Dedifferentiated amniotic fluid mesenchymal stem cell (primary cell): ENCODE measurements around the gene RNASEL.
A peak's percentile ranks its signal among the peaks of the same experiment; 100 is the strongest.
"Not testable (repeated sequence)": the region's sequence is repeated elsewhere in the genome, so short reads cannot be mapped to it uniquely, and the experiment has no call there.

Experiments
- DNase-seq: peaks from one replicate; pipeline ENCODE4 v3.0.0-alpha.2; 2016; ENCODE audit errors: extremely low spot score

Gene RNASEL, protein sequence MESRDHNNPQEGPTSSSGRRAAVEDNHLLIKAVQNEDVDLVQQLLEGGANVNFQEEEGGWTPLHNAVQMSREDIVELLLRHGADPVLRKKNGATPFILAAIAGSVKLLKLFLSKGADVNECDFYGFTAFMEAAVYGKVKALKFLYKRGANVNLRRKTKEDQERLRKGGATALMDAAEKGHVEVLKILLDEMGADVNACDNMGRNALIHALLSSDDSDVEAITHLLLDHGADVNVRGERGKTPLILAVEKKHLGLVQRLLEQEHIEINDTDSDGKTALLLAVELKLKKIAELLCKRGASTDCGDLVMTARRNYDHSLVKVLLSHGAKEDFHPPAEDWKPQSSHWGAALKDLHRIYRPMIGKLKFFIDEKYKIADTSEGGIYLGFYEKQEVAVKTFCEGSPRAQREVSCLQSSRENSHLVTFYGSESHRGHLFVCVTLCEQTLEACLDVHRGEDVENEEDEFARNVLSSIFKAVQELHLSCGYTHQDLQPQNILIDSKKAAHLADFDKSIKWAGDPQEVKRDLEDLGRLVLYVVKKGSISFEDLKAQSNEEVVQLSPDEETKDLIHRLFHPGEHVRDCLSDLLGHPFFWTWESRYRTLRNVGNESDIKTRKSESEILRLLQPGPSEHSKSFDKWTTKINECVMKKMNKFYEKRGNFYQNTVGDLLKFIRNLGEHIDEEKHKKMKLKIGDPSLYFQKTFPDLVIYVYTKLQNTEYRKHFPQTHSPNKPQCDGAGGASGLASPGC

DNA sequence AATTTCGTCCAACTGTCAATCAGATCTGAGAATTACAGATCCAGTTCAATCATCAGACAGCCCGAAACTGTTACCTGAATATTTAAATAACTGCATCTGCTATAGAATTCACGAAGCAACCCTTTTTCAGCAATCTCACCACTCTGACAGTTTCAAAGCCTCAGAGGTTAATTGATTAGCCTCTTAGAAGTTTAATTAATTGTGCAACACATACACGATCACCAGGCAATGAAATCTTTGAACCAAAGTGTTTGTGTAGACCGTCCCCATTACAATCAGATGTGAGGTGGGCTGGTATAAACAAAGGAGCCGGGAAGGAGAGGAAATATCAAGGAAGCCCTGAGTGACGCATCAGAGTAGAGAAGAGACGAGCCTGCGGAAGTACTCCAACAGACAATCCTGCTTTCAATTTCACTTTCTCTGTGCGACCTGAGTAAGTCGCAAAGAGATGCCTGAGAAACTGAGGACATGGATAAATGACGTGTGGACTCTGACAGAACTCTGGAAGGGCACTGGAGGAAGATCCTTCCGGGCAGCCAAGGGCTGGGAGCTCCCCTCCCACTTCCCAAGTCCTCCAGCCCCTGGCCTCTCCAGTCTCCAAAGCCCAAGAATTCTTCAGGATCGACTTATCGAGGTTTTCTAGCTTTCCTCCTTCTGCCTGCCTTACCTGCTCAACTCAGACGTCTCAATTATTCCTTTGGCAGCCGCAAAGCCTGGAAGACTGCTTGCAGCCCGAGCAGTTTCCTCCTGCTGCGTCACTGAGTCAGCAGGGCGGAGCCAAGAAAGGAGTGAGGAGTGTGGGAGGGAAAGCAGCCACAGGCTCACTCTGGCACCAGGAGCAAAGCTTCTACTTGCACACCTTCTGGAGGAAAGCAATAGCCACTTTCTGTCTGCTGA, at the start of gene RNASEL:
Gene RNASEL, minus strand, starts transcription at position 757 of the 897 bp plus-strand sequence. CDS start 2,450 bp downstream, outside the sequence.
- peak; percentile 71 for DNase-seq

DNA sequence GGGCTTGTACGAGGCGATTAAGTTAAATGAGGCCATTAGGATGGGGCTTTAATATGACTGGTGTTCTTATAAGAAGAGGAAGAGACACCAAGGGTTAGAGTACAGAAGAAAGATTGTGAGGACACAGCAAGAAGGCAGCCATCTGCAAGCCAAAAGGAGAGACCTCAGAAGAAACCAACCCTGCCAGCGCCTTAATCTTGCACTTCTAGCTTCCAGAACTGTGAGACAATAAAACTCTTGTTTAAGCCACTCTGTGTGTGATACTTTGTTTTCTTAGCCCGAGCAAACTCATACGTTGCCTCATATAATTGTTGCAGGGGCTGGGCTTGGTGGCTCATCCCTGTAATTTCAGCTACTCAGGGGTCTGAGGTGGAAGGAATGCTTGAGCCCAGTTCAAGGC, 48.7 kb upstream of the RNASEL start:
- DNase-seq, result no peak

DNA sequence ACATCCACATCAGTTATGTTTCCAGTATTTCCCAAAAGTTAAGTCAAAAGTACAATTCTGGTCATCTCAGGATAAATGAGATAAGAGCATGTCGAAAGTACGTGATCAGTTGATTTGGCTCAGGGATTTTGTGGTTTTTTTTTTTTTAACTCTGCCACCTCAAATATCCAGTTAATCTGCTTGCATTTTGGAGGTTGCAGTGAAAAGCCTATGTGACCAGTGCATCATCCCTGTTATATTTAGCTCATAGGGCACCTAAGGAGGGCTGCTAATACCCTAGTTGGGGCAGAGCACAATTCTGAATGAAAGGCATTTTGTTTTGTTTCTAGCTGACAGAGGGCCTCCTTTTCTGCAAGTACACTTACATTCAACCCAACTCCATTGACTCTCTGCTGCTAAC, 46.8 kb upstream of the RNASEL start:
- DNase-seq, result no peak

DNA sequence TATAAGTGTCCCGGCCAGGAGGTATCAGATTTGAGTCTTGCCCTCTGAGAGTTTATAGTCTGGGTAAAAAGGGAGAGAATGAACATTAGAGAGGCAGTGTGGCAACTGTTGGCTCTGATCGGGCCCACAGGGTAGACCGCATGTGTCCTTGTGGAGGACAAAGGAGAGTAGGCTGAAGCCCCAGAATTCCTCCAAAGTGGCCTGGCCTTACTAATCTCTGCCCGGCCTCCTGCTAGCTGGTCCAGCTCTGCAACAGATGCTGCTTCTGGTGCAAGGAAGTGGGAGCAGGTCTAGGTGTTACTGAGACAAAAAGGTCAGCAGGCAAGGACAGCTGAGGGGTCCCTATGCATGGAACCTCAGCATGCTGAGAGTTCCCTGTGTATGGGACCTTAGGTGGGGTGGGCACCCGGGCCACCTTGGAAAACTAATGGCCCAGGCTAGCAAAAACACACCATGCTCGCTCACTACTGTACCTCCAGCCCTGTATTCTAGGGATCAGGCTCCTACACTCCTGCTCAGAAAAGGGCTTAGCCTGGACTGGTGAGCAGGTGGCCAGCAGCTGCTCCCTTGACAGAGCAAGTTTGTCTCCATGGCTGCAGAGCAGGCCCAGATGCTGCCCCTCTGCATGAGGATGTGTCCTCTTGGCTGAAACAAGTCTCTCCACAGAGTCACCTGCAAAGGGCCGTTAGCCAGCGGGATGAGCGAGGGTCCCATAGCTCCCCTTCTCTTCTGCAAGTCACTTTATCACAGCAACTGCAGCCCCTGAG, 45.4 kb upstream of the RNASEL start:
- no peak for DNase-seq

DNA sequence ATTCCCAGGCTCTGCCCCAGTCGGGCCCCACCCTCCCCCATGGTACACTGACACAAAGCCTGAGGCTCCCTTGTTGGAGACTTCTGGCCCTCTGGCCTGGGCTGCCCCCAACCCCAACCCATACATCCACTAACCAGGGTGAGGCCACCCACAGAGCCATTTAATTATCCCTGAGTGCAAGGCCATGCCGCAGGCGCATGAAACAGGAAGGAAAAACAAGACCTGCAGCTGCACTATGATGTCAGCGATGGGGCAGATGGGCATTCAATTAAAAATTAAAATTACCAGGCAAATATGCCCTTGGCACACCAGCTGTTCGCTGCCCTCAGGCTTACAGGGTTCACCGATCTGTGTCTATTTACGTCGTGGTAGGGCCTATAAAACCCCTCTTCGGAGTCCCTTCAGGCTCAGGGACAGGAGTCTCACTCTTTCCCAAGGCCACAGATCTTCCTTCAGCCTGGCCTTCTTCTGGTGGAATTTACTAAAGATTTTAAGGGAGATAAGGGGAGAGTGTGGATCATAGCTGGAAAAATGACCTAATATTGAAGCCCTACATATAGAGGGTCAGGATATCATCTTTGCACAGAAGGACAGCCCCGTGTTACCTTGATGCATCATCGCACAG, 44.7 kb upstream of the RNASEL start:
- DNase-seq, result no peak

DNA sequence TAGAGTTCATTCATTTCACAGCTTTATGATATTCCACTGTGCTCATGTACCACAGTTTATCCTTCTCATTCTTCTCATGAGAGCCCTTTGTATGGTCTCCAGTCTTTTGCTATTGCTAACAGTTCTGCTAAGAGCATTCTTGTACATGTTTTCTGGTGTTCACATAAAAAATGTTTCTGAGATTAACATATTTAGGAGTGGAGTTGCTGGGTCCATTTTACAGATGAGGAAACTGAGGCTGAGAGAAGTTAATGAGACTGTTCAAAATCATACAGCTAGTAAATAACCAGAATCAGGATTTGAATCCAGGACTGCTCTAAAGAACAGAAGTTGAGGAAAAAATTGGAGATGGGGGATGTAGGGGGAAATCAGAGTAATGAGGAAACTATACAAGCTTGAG, 44.0 kb upstream of the RNASEL start:
- DNase-seq, result no peak

DNA sequence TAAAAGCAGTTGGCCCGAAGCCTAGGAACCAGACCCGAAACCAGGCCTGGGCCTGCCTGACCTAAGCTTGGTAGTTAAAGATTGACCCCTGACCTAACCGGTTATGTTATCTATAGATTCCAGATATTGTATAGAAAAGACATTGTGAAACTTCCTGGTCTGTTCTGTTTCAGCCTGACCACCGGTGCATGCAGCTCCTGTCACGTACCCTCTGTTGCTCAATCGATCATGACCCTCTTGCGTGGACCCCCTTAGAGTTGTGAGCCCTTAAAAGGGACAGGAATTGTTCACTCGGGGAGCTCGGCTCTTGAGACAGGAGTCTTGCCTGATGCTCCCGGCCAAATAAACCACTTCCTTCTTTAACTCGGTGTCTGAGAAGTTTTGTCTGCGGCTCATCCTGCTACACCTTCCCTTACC, 43.4 kb upstream of the RNASEL start:
- not testable (repeated sequence) for DNase-seq

DNA sequence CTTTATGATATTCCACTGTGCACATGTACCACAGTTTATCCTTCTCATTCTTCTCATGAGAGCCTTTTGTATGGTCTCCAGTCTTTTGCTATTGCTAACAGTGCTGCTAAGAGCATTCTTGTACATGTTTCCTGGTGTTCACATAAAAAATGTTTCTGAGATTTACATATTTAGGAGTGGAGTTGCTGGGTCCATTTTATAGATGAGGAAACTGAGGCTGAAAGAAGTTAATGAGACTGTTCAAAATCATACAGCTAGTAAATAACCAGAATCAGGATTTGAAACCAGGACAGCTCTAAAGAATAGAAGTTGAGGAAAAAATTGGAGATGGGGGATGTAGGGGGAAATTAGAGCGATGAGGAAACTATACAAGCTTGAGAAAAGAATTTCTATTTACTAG, 42.9 kb upstream of the RNASEL start:
- no peak for DNase-seq

DNA sequence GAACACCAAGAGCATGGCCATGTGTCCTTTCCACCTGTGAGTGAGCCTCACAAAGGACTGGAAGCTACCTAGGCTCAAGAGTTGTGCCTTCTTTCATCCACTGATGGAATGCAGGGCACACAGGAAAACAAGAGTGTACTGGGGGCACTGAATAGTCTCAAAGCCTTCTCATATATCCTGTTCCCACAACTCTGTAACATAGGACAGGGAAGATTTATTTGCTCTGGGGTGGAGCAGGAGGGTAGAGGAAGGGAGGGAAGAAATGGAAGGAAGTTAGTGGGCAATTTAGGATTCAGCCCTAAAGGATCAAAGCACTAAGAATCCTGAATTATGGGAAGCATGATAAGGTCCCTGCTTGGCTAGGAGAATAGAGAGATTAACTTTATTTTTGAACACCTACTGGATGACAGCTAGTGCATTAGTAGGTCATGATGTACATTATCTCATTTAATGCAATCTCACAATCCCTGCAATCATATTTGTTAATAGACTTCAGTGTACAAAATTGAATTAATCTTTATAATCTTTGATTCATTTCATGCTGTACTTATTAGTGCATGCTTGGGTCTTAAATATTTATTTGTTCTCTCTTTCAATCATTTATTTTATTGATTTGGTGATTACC, 42.1 kb upstream of the RNASEL start:
- DNase-seq, result no peak

DNA sequence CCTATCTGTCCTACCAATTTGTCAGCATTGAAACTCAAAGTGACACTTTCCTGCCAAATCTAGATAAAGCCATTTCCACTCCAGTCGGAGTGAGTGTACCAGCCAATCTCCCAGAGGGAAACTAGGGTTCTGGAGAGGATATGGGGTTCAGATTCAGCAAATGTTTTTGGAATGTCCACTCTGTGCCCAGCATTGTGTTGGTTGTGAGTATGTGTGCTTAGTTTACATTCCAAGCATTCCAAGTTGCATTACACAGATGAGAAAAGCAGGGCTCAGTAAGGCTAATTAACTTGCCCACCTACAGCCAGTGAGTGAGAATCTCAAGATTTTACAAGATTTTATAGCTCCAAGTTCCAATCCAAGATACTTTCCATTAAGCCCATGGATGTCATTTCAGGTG, 41.5 kb upstream of the RNASEL start:
- no peak for DNase-seq

DNA sequence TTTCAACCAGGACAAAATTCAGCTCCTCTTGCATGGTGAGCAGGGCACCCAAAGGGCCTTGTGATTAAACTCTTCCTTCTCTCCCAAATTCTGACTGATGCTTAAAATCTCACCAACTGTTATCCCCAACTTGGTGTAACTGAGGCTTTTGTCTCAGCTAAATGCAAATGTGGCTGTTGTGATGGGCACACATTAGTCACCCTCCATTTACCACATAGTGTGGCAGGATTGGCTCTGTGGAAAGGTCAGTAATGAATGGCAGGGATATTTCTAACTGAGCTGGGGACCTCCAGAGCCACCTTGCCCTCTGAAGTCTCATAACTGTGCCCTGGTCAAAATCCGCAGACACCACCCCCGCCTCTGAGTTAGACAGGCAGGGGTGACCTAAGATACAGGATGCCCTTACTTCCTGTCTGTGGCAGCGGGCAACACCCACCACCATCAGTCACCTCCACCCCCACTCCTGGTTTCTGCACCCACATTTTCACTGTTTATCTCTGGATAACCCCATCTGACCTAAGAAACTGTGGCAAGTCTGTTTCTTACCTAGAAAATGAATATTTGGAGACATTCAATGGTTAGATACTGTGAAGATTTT, 40.5 kb upstream of the RNASEL start:
- DNase-seq, result no peak

DNA sequence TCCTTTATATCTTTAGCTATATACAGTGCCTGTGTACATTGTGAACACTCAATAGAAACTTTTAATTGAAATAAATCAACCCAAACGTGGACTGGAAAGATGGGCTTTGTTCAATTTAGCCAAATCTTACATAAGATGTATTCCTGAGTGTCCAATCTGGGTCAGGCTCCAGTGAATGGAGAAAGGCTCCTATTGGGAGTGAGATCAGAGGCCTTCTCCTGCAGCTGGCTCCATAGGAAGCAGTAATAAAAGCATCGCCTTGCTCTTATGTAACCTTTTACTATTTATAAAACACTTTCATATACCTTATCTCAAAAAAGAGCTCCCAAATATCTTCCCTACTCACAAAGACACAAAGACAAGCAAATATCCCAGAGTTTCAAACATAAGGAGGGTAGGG, 40.0 kb upstream of the RNASEL start:
- DNase-seq, result no peak

DNA sequence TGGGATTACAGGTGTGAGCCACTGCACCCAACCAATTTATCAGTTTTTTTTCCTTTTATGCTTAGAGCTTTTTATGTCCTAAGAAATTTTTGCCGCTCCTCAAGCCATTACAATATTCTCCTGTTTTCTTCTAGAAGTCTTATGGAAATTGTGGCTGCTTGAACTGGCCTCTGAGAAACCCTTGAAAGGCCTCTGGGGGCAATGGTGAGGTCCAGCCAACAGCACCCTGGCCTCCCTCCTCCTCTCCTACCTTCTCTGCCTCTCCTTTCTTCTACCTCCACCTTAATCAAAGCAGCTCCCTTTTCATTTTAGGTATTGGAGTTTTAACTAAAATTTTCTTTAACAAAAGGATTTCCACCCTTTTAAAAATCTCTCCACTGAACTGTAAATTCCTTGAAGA, 39.6 kb upstream of the RNASEL start:
- DNase-seq, result no peak

DNA sequence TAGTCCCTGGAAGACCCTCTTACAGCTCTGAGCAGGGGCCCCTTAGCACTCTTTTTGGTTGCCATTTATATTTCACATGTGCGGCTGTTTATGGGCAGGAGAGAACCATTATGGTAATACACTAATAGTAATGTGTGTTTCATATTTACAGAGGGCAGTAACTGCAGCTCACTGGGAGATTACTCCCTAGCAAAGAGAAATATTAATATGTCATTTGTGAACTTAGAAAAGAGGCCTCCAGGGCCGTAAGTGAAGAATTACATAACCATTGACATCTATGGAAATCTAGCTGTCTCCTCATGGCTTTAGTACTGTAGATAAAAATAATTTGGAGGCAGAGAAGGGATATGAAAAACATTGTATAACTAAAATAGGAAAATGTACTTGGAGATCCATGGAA, 38.6 kb upstream of the RNASEL start:
- no peak for DNase-seq

DNA sequence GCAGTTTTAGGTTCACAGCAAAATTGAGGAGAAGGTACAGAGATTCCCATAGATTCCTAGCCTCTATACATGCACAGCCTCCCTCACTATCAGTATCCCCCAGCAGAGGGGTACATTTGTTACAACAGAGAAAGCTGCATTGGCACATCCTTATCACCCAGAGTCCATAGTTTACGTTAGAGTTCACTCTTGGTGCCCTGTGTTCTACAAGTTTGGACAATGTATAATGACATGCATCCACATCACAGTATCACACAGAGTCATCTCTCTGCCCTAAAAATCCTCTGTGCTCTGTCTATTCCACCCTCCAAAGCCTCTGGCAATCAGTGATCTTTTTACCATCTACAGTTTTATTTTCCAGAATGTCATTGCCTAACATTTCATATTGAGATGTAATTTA, 37.5 kb upstream of the RNASEL start:
- no peak for DNase-seq

DNA sequence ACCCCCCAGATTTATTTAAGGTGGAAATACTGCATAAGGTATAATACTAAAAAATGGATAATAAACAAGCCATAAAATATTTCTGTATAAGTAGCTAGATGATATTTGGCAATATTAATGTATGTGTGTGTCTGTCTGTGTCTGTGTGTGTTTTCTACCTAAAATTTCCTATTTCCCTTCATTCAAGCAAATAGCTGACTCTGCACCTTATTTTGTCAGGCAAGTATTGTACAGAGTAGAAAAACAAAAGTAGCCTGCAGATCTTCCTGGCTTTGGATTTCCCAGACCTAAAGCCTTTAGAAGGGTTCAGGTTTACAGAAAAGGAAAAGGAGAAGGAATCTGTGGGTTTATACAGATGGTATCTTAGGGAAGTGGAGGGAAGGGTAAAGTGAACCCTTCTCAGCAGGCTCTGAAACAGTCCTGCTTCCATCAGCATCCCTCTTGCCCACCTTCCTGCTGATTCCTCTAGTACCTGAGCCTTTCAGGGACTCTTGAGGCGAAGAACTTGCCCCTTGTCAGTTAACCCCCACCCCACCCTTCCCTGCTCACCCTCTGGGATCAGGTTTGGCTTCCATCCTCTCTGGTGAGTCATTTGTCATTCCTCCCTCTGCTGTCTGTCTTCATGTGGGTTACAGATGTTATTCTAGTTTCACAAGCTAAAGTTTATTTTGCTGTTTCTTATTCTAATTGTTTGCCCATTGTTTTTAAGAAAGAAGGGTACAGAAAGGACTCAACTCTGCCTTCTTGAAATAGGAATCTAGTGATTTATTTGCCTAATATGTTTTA, 36.9 kb upstream of the RNASEL start:
- peak; percentile 34 for DNase-seq

DNA sequence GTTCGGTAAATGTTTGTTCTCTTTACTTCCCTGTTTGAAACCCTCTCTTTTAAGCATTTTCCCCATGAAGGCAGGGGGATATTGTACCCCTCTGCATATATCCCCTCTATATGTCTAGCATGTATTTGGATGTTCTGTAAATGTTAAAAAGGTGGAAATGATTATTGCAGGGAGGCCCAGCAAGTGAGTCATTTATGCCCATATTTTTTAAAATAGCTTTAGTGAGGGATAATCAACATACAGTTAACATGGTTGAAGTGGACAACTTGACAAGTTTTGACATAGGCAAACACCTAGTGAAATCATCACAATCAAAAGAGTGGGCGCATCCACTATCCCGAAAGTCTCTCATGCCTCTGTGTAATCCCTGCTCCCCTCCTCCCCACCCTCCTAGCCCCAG, 36.0 kb upstream of the RNASEL start:
- DNase-seq, result no peak

DNA sequence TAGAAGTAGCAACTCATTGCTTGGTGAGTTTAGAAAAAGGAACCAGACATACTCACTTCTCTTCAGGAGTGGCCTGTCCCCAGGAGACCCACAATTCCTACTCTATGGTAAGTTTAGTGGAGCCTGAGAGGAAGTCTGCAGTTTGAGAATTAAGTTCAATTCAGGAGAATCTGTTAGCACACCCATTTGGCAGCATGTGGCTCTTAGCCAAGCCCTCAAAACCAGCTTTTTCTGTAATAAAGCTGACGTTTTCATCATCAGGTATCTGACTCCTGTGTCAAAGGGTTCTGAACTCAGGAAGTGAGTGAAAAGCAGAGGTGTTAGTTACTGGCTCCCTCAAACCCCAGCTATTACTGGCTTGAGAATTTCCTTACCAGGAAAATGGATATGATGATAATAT, 35.5 kb upstream of the RNASEL start:
- DNase-seq, result no peak

DNA sequence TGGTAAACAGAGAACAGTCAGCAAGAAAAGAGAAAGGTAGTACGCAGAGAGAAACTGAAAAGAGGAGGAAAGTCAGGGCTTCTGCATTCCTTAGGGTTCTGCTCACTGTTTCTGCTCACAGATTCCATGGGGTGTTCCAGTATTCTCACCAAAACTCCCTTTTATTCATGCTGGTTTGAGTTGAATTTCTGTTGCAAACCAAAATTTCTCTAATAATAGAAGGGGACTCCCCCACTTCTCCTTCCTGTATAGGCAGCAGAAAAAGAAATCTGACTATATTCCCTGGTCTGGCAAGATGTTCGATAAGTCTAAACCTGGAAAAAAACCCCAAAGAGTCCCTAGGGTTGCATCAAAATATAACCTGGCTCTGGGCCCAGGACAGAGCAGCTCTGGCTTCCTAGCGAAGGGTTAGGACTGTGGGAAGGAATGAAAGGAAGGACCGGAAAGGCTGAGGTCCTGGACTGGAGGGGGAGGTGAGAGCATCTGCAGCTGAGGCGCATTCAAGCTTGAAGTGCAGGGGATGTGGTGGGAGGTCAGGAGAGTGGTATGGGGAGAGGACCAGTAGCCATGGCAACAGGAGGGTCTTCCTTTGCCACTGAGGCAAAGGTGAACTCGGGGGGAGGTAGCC, 34.0 kb upstream of the RNASEL start:
- DNase-seq, result no peak
